ENCODE data around the gene IMMP1L.

IMMP1L gene

DNA sequence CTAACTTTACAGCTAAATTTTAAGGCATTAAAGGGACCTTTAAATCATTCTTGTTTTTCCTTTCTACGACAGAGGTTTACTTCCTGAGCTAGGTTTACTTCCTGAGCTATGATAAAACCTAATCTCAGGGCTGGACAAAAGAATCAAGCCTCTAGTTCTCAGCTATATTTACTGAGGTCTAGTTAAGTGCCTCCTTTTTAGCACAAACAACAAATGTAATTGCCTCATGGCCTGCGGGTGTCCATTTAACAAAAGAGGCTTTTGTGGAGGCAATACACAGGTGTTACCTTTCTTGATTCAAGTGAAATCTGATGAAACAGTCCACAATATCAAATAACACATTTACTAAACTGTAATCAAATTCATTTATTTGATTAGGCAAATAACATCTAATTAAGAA is 67.3 kb downstream of the IMMP1L start:
- Mint-ChIP-seq H3K4me1 (peaks cover 8% of the 10 kb centered on the region), H3K9me3 (no peaks in the 10 kb centered on the region), H3K36me3 (ENCODE audit: low read depth) (peaks cover 26% of the 10 kb centered on the region), H3K4me3 (no peak overlapping the region), H3K27ac (no peak overlapping the region), H3K27me3 (ENCODE audit: low read depth, poor library complexity) (no peaks in the 10 kb centered on the region)
- TF ChIP-seq, protein P1, sequence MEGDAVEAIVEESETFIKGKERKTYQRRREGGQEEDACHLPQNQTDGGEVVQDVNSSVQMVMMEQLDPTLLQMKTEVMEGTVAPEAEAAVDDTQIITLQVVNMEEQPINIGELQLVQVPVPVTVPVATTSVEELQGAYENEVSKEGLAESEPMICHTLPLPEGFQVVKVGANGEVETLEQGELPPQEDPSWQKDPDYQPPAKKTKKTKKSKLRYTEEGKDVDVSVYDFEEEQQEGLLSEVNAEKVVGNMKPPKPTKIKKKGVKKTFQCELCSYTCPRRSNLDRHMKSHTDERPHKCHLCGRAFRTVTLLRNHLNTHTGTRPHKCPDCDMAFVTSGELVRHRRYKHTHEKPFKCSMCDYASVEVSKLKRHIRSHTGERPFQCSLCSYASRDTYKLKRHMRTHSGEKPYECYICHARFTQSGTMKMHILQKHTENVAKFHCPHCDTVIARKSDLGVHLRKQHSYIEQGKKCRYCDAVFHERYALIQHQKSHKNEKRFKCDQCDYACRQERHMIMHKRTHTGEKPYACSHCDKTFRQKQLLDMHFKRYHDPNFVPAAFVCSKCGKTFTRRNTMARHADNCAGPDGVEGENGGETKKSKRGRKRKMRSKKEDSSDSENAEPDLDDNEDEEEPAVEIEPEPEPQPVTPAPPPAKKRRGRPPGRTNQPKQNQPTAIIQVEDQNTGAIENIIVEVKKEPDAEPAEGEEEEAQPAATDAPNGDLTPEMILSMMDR (IDR thresholded peaks at IDR 0.05), result no peak
- no peak for DNase-seq

DNA sequence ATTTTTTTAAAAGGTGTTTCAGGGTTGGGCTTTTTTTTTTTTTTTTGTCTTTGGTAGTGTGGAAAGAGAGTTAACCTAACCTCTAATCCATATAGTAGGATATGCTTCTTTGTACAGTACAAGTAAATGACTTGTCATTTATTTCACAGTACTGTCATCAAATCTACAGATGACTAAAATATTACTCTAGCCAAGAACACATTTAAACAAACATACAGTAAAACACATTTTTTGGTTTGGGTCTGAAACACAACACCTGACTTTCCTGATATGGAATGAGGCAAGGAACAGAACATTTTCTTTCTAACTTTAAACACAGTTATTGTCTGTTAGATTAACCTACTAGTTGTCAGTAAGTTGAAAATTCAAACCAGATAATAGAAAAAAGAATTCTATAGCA is 68.1 kb downstream of the IMMP1L start:
- Mint-ChIP-seq H3K36me3 (ENCODE audit: low read depth) (peaks cover 20% of the 10 kb centered on the region), H3K4me3 (no peak overlapping the region), H3K27me3 (ENCODE audit: low read depth, poor library complexity) (no peaks in the 10 kb centered on the region), H3K4me1 (peaks cover 8% of the 10 kb centered on the region), H3K27ac (no peak overlapping the region), H3K9me3 (no peaks in the 10 kb centered on the region)
- TF ChIP-seq, protein P1 (IDR thresholded peaks at IDR 0.05), result no peak
- no peak for DNase-seq

DNA sequence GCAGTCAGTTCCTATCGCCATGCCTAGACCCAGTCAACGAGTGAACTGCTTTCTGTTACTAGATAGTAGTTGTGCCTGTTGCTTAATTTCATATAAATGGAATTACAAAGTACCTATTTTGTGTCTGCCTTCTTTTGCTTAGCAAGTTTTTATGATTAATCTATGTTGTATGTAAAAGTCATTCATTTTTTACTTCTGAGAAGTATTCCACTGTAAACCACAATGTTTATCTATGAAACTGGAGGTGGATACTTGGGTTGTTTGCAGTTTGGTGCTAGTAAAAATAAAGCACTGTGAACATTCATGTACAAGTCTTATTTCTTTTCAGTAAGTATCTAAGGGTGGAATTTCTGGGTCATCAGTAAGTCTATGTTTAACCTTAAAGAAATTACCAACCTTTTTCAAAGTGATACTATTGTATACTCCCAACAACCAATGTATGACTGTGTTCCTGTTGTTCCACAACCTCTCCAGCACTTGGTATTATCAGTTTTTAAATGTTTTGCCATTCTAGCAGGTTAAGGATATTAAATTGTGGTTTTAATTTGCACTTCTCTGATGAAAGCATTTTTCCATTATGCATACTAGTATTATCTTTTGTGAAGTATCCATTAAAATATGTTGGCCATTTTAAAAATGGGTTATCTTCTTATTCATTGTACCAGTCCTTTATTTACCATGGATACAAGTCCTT is 71.5 kb downstream of the IMMP1L start:
- Mint-ChIP-seq H3K27ac (no peak overlapping the region), H3K4me3 (no peak overlapping the region), H3K9me3 (no peaks in the 10 kb centered on the region), H3K36me3 (ENCODE audit: low read depth) (peaks cover 12% of the 10 kb centered on the region), H3K27me3 (ENCODE audit: low read depth, poor library complexity) (no peaks in the 10 kb centered on the region), H3K4me1 (no peaks in the 10 kb centered on the region)
- TF ChIP-seq, protein P1 (IDR thresholded peaks at IDR 0.05), result no peak
- no peak for DNase-seq

DNA sequence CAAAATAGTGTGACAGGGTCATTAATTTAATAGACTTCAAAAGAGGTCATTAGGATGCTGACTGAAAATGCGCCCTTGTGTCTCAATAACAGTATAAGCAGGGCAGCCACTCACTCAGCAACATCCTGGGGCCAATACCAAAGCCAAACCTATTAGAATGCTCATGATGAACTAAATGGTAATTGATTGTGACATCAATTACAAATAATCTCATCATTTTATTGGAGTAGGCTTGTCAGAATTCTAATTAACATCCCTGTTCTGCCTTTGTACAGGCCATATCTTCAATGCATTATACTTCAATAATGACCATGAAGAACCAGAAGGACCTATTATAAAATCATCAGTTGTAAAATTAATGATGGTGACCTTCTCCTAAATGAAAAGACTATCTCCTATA is 75.6 kb downstream of the IMMP1L start:
- TF ChIP-seq, protein P1 (IDR thresholded peaks at IDR 0.05), result no peak
- Mint-ChIP-seq H3K9me3 (no peaks in the 10 kb centered on the region), H3K4me1 (no peaks in the 10 kb centered on the region), H3K27me3 (ENCODE audit: low read depth, poor library complexity) (no peaks in the 10 kb centered on the region), H3K4me3 (no peak overlapping the region), H3K36me3 (ENCODE audit: low read depth) (peaks cover 26% of the 10 kb centered on the region), H3K27ac (no peak overlapping the region)
- no peak for DNase-seq

DNA sequence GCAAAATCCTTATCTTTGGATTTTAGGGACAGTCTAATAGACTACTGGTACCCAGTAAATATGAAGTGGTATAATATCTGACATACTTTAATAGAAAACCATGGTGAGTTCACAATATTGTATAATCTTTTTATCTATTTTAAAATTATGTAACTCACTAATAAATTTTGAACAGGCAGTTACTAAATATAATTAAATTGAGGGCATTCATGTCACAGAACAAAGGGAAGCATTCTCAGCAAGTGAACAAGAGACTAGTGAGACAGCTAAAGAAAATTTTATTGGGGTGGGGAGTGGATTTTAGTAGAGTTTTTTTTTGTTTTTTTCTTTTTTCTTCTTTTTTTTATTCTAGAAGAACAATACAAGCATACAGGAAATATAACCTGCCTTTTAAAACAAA is 84.8 kb downstream of the IMMP1L start:
- Mint-ChIP-seq H3K27ac (no peak overlapping the region), H3K36me3 (ENCODE audit: low read depth) (peaks cover 18% of the 10 kb centered on the region), H3K9me3 (no peaks in the 10 kb centered on the region), H3K4me1 (peaks cover 26% of the 10 kb centered on the region), H3K4me3 (no peak overlapping the region), H3K27me3 (ENCODE audit: low read depth, poor library complexity) (no peaks in the 10 kb centered on the region)
- no peak for DNase-seq
- TF ChIP-seq, protein P1 (IDR thresholded peaks at IDR 0.05), result no peak

DNA sequence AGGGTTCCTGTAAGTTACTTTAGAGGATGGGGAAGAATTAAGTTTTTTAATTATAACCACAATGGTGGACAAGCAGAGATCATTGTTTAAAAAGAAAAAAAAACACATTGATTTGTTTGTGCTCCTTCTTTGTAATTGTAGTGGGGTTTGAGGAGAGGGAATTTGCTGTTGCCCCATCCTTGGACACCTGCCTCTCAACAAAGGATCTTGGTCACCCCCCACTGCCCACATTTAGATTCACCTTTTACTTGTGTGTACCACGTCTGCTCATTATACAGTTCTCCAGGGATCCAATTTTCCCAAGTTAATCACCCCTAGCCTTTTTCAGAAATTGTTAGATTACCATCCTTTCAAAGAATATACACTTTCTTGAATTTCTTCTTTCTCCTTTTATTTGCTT is 86.7 kb downstream of the IMMP1L start:
- Mint-ChIP-seq H3K4me1 (peaks cover 32% of the 10 kb centered on the region), H3K27ac (no peak overlapping the region), H3K36me3 (ENCODE audit: low read depth) (peaks cover 10% of the 10 kb centered on the region), H3K4me3 (no peak overlapping the region), H3K9me3 (no peaks in the 10 kb centered on the region), H3K27me3 (ENCODE audit: low read depth, poor library complexity) (no peaks in the 10 kb centered on the region)
- DNase-seq, result no peak
- TF ChIP-seq, protein P1 (IDR thresholded peaks at IDR 0.05), result no peak

Measured in nephron progenitor cell (in vitro differentiated cells).